Measurements from ENCODE around the gene TEN1.
A peak's percentile ranks its signal among the peaks of the same experiment; 100 is the strongest.

TEN1 gene, protein sequence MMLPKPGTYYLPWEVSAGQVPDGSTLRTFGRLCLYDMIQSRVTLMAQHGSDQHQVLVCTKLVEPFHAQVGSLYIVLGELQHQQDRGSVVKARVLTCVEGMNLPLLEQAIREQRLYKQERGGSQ
- long read RNA-seq, transcript TEN1-201 (4 exons, 994 nt), result major isoform, 43 of 47 reads
- long read RNA-seq, partial matches to known transcripts, result 0 of 47 reads
- long read RNA-seq, other reads (novel, unspliced or antisense), result 4 of 47 reads

DNA sequence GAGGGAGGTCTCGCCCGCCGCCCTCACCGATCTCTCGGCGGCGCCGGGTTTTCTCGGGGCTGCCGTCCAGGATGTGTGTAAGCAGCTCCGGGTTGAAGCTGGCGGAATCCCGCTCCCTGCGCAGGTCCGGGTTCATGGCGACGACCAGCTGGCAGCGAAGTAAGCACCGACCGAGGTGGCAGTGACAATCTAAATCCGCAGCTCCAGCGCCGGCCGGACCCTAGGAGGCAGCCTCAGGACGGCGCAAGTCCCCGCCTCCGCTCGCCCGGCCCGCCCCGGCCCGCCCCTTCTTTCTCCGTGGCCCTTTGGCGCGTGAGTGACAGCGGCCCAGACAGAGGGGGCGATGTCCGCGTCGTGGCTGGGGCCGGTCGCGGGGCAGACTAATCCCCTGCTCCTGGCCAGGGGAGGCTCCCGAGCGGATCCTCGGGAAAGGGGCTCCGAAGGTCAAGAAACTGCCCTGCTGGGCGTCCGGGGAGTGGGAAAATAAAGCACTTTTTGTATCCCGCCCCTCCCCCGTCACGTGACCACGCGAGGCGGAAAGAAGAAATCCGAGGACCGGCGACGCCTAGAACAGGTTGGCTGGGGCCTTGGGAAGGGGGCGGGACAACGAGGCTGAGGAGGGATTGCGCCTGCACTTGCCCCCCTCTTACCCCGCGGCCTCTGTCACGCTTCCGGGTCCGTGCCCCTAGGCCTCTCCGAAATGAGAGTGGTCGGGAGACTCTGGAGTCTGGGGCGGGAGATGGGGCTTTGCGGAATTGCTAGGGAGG lies at the start of gene TEN1, which contains the start of gene ACOX1:
TSS of gene TEN1 (plus strand) at position 303 of the 767 bp plus-strand sequence. CDS start 6,953 bp downstream, outside the sequence.
TSS of gene ACOX1 (minus strand) at position 229 of the 767 bp plus-strand sequence. CDS start at position 136, 93 bp downstream.
- Histone ChIP-seq H3K4me3 (replicated peaks; ENCODE audit: insufficient read depth, low read length) (peak within 1 kb of the TSS; percentile 83), H3K27me3 (ENCODE audit: insufficient read depth, poor library complexity, severe bottlenecking) (no peaks in the 10 kb centered on the region), H3K27ac (replicated peaks) (peak within 1 kb of the TSS; percentile 94)
- TF ChIP-seq GABPA (IDR thresholded peaks at IDR 0.05; ENCODE audit: low read depth) (0 out of 2 replicates have a peak, but pooled peaks have one; percentile 14), POLR2AphosphoS5 (IDR thresholded peaks at IDR 0.05; ENCODE audit: low read depth) (peak; percentile 95), SPI1 (IDR thresholded peaks at IDR 0.05; ENCODE audit: borderline replicate concordance, low read depth) (no peak)
- TF ChIP-seq, protein P1, sequence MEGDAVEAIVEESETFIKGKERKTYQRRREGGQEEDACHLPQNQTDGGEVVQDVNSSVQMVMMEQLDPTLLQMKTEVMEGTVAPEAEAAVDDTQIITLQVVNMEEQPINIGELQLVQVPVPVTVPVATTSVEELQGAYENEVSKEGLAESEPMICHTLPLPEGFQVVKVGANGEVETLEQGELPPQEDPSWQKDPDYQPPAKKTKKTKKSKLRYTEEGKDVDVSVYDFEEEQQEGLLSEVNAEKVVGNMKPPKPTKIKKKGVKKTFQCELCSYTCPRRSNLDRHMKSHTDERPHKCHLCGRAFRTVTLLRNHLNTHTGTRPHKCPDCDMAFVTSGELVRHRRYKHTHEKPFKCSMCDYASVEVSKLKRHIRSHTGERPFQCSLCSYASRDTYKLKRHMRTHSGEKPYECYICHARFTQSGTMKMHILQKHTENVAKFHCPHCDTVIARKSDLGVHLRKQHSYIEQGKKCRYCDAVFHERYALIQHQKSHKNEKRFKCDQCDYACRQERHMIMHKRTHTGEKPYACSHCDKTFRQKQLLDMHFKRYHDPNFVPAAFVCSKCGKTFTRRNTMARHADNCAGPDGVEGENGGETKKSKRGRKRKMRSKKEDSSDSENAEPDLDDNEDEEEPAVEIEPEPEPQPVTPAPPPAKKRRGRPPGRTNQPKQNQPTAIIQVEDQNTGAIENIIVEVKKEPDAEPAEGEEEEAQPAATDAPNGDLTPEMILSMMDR (IDR thresholded peaks at IDR 0.05; ENCODE audit: insufficient read depth, low read length), result no peak
- TF ChIP-seq, protein P2, sequence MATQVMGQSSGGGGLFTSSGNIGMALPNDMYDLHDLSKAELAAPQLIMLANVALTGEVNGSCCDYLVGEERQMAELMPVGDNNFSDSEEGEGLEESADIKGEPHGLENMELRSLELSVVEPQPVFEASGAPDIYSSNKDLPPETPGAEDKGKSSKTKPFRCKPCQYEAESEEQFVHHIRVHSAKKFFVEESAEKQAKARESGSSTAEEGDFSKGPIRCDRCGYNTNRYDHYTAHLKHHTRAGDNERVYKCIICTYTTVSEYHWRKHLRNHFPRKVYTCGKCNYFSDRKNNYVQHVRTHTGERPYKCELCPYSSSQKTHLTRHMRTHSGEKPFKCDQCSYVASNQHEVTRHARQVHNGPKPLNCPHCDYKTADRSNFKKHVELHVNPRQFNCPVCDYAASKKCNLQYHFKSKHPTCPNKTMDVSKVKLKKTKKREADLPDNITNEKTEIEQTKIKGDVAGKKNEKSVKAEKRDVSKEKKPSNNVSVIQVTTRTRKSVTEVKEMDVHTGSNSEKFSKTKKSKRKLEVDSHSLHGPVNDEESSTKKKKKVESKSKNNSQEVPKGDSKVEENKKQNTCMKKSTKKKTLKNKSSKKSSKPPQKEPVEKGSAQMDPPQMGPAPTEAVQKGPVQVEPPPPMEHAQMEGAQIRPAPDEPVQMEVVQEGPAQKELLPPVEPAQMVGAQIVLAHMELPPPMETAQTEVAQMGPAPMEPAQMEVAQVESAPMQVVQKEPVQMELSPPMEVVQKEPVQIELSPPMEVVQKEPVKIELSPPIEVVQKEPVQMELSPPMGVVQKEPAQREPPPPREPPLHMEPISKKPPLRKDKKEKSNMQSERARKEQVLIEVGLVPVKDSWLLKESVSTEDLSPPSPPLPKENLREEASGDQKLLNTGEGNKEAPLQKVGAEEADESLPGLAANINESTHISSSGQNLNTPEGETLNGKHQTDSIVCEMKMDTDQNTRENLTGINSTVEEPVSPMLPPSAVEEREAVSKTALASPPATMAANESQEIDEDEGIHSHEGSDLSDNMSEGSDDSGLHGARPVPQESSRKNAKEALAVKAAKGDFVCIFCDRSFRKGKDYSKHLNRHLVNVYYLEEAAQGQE (IDR thresholded peaks at IDR 0.05; ENCODE audit: insufficient replicate concordance, low read depth), result no peak
- DNase-seq (ENCODE audit: low read depth in 1 of 2, low spot score in 1 of 2), result peak; percentile 96 to 99

DNA sequence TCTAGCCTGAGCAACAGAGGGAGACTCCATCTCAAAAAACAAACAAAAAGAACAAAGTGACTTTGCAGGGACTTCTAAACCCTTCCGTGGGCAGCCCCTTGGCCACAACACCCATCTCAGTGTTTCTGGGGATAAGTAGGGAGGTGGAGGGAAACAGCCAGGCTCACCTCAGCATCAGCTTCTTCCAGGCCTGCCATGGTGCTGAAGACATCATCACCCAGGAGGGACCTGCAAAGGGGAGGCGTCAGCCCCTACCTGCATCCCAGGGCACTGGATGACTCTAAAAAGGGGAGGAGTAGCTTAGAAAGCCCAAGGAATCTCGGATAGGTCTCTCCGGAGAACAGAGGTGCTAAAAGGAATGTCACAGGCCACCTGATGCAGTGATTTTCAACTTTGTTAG lies 48.0 kb upstream of the TEN1 start:
- no peak overlapping the region for H3K27ac ChIP-seq (replicated peaks)
- no peak for DNase-seq (ENCODE audit: low read depth in 1 of 2, low spot score in 1 of 2)
- no peaks in the 10 kb centered on the region for H3K27me3 ChIP-seq (ENCODE audit: insufficient read depth, poor library complexity, severe bottlenecking)
- TF ChIP-seq GABPA (IDR thresholded peaks at IDR 0.05; ENCODE audit: low read depth), result no peak
- no peak for TF ChIP-seq POLR2AphosphoS5 (IDR thresholded peaks at IDR 0.05; ENCODE audit: low read depth)
- TF ChIP-seq, protein P1 (IDR thresholded peaks at IDR 0.05; ENCODE audit: insufficient read depth, low read length), result no peak
- TF ChIP-seq, protein P2 (IDR thresholded peaks at IDR 0.05; ENCODE audit: insufficient replicate concordance, low read depth), result no peak
- no peak overlapping the region for H3K4me3 ChIP-seq (replicated peaks; ENCODE audit: insufficient read depth, low read length)

DNA sequence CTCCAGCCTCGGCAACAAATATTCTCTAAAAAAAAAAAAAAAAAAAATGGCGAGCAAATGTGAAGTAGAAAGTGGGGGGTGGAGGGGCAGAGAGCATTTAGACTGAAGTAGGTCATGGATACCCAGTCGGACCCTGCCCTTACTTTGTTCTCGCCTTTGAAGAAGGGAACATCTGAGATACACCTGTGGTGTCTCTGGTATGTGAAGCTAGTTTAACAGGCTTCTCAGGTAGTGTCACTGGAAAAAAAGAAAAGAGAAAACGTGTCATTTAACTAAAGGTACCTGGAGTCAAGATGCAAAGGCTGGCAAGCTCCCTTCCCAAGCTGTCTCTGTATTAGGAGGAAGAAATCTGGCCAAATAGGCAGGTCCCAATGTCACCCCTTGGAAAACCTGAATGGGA lies 46.2 kb upstream of the TEN1 start:
- Histone ChIP-seq H3K27me3 (ENCODE audit: insufficient read depth, poor library complexity, severe bottlenecking) (no peaks in the 10 kb centered on the region), H3K4me3 (replicated peaks; ENCODE audit: insufficient read depth, low read length) (no peak overlapping the region), H3K27ac (replicated peaks) (no peak overlapping the region)
- TF ChIP-seq GABPA (IDR thresholded peaks at IDR 0.05; ENCODE audit: low read depth) (no peak), SPI1 (IDR thresholded peaks at IDR 0.05; ENCODE audit: borderline replicate concordance, low read depth) (no peak), POLR2AphosphoS5 (IDR thresholded peaks at IDR 0.05; ENCODE audit: low read depth) (no peak)
- TF ChIP-seq, protein P1 (IDR thresholded peaks at IDR 0.05; ENCODE audit: insufficient read depth, low read length), result no peak
- TF ChIP-seq, protein P2 (IDR thresholded peaks at IDR 0.05; ENCODE audit: insufficient replicate concordance, low read depth), result no peak
- no peak for DNase-seq (ENCODE audit: low read depth in 1 of 2, low spot score in 1 of 2)
